22Rv1 (cell line): ENCODE data around the gene GPNMB.

ENCODE experiments used
- CTCF ChIP-seq: fragments of 450-650 bp; IDR thresholded peaks from 2 replicates; pipeline ENCODE4 v1.5.1; 2017; ENCODE audit warnings: mild to moderate bottlenecking
- ZFX ChIP-seq: fragments of 450-650 bp; IDR thresholded peaks from 2 replicates; pipeline ENCODE4 v1.6.1; 2017; ENCODE audit warnings: antibody characterized with exemption, borderline replicate concordance

- TF ChIP-seq CTCF (no peak), ZFX (no peak)
Measured at GRCh38 chr7:23272275-23272674, 25.7 kb downstream of the GPNMB start.
